CD4-positive, alpha-beta T cell (primary cell): Measurements from ENCODE around the gene MAP3K6. TPM values are rescaled to one million over a fixed set of nuclear protein-coding genes. Genes with fewer than 3 reads are reported as not detected.
A peak's percentile ranks its signal among the peaks of the same experiment; 100 is the strongest.

Source experiments
- ATAC-seq: fragments of 200-7000 bp; cut with Tn5 transposase; one replicate; pipeline ENCODE4 v1.10.0; 2022; ENCODE audit warnings: mild to moderate bottlenecking; ENCODE audit not compliant: poor library complexity
- CTCF ChIA-PET: fragments of 350-600 bp; sonication (Branson Sonifier 250); formaldehyde crosslinking; loops from one replicate; lab custom pipeline; 2021; ENCODE audit warnings: antibody characterized with exemption, inconsistent platforms; lab: Charles Lee
- POLR2A ChIA-PET: fragments of 350-600 bp; sonication (Branson Sonifier 250); formaldehyde crosslinking; loops from one replicate; lab custom pipeline; 2021; ENCODE audit warnings: antibody characterized with exemption, inconsistent platforms; lab: Charles Lee
- DNase-seq, 14 experiments: peaks; one replicate each; pipeline ENCODE4 v3.0.0-alpha.2; 2013 to 2020; ENCODE audit warnings: mixed read lengths in 2 of 14
- H3K27ac ChIP-seq, 2 donors: one replicate each; pipeline versions ENCODE4 v1.5.1 to v1.7.0; 2013; ENCODE audit warnings: low read length in 2 of 2, low read depth in 1 of 2, mild to moderate bottlenecking in 1 of 2
- H3K27me3 ChIP-seq, 2 experiments: 1 replicate in 1 of 2; 2 replicates in 1 of 2; pipeline versions ENCODE4 v1.6.1 to v1.7.0; 2013; ENCODE audit warnings: low read length in 2 of 2, control low read depth in 1 of 2, mild to moderate bottlenecking in 1 of 2, moderate library complexity in 1 of 2; ENCODE audit not compliant: insufficient read depth in 2 of 2, control insufficient read depth in 1 of 2
- H3K36me3 ChIP-seq: one replicate; pipeline ENCODE4 v1.6.1; 2013; ENCODE audit warnings: low read length, control low read depth; ENCODE audit not compliant: insufficient read depth
- H3K4me1 ChIP-seq: one replicate; pipeline ENCODE4 v1.6.1; 2013; ENCODE audit warnings: low read length, control low read depth; ENCODE audit not compliant: insufficient read depth
- H3K4me3 ChIP-seq: one replicate; pipeline ENCODE4 v1.5.1; 2013; ENCODE audit warnings: mild to moderate bottlenecking, low read length, moderate library complexity
- H3K9me3 ChIP-seq, 2 experiments: 1 replicate in 1 of 2; 2 replicates in 1 of 2; pipeline versions ENCODE4 v1.6.1 to v1.7.0; 2013; ENCODE audit warnings: low read length in 2 of 2, mild to moderate bottlenecking in 2 of 2, control low read depth in 1 of 2, moderate library complexity in 1 of 2; ENCODE audit not compliant: control insufficient read depth in 1 of 2, insufficient read depth in 1 of 2
- H3K27ac Mint-ChIP-seq: one replicate; pipeline ENCODE4 v1.8.0; 2020; ENCODE audit warnings: mixed read lengths
- H3K27me3 Mint-ChIP-seq: one replicate; pipeline ENCODE4 v1.8.0; 2021; ENCODE audit warnings: mixed read lengths
- H3K36me3 Mint-ChIP-seq: one replicate; pipeline ENCODE4 v1.8.0; 2021; ENCODE audit warnings: low read depth, mixed read lengths
- H3K4me1 Mint-ChIP-seq: one replicate; pipeline ENCODE4 v1.8.0; 2021; ENCODE audit warnings: low read depth, mixed read lengths
- H3K4me3 Mint-ChIP-seq: one replicate; pipeline ENCODE4 v1.8.0; 2020; ENCODE audit warnings: mild to moderate bottlenecking, mixed read lengths
- H3K9me3 Mint-ChIP-seq: one replicate; pipeline ENCODE4 v1.8.0; 2020; ENCODE audit warnings: mixed read lengths
- CTCF ChIP-seq: fragments of 200-600 bp; IDR thresholded peaks from one replicate; pipeline ENCODE4 v1.8.0; 2022; ENCODE audit warnings: antibody characterized with exemption, mild to moderate bottlenecking
- intact Hi-C, 2 experiments: fragments of 100-400 bp; cut with DNase I in 1 of 2; cut with micrococcal nuclease in 1 of 2; formaldehyde crosslinking; loops; one replicate each; pipeline versions ENCODE4 v1.15.1 to v1.9.0; 2023 to 2025; cut with DNase I, micrococcal nuclease
- polyA plus RNA-seq, 2 donors: library from polyadenylated mRNA; unstranded; fragments of 120-200 nt; gene quantifications; one replicate each; pipeline ENCODE4 v1.2.1, GENCODE V29; 2013
- total RNA-seq, 174 experiments: library from RNA in 2 of 174; stranded (reverse) in 2 of 174; gene quantifications; one replicate each; pipeline ENCODE4 v1.2.3 and lab custom pipeline; 2021 to 2026

MAP3K6 gene
- total RNA-seq (1 to 10 TPM; 8.5 to 8.8 TPM), total RNA-seq (lab: John Stamatoyannopoulos, UW) (0.23 to 22.4 (median 3.5) reads per million in 172 experiments)
- polyA plus RNA-seq (2013, experiment 1 of 2), result 5.8 TPM
- polyA plus RNA-seq (2013, experiment 2 of 2), result 12.7 TPM

GRCh38 chr1:27366411-27367159 lies at the start of gene MAP3K6:
TSS of gene MAP3K6 (minus strand) at chr1:27366961. CDS start at chr1:27366597, 364 bp downstream.
- intact Hi-C loops, result loop anchor here in 1 of 2 experiments (5.0 kb wide), 1 partner anchor 44 kb away; the partner anchor contains the start of gene TMEM222
- H3K27me3 ChIP-seq, result no peaks in the 10 kb centered on the region
- peak; percentile 45 for ATAC-seq
- peak within 1 kb of the TSS; percentile 70 for H3K4me3 ChIP-seq
- Mint-ChIP-seq H3K27me3 (no peaks in the 10 kb centered on the region), H3K36me3 (no peaks in the 10 kb centered on the region), H3K9me3 (no peaks in the 10 kb centered on the region), H3K4me3 (peak within 1 kb of the TSS; percentile 88), H3K4me1 (peaks cover 46% of the 10 kb centered on the region), H3K27ac (peak within 1 kb of the TSS; percentile 43)
- H3K4me1 ChIP-seq, result peaks cover 43% of the 10 kb centered on the region
- H3K36me3 ChIP-seq, result no peaks in the 10 kb centered on the region
- no peak within 1 kb of the TSS for H3K27ac ChIP-seq
- ChIA-PET POLR2A (interaction anchor here (0.5 to 2.5 kb wide), 11 partner anchors 8 to 1619 kb away, joined by 3 to 30 read pairs (median 4); partner anchors contain the start of genes CD164L2 and FCN3), CTCF (interaction anchor here (0.5 to 3.3 kb wide), 22 partner anchors 10 to 865 kb away, joined by 3 to 33 read pairs (median 3); partner anchors contain the start of gene AHDC1)
- TF ChIP-seq CTCF, result no peak
- H3K9me3 ChIP-seq, result no peaks in the 10 kb centered on the region
- DNase-seq, result peak in 4 of 14 experiments; percentile 42 to 73 (median 62)

DNA sequence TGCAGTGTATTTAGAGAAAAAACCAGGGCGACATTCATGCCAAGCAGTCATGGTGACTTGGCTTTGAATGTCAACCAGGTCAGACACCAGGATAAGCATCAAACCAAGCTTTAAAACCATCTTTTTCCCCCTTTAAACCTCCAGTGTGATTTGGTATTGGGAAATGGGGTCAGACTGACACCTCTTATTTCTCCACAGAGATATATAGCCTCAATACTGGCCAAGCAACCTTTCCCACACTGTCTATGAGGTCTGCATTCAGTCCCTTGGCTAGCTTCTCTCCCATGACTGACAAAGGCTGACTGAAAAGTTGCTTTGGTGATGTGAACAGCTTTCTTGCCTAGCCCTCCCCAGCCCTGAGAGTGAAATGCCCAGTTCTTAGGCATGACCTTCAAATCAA lies 47.3 kb upstream of the MAP3K6 start:
- H3K36me3 ChIP-seq, result peaks cover 98% of the 10 kb centered on the region
- Mint-ChIP-seq H3K36me3 (peaks cover 97% of the 10 kb centered on the region), H3K27me3 (no peaks in the 10 kb centered on the region), H3K4me1 (peaks cover 37% of the 10 kb centered on the region), H3K27ac (peak overlapping the region; percentile 36), H3K4me3 (no peak overlapping the region), H3K9me3 (no peaks in the 10 kb centered on the region)
- ChIA-PET CTCF (interaction anchor here (1.2 to 3.6 kb wide), 3 partner anchors 19 to 193 kb away, joined by 3 to 15 read pairs (median 5); no protein-coding TSS in a partner anchor), POLR2A (interaction anchor here (3.0 kb wide), 1 partner anchor 76 kb away, joined by 11 read pairs; the partner anchor contains the start of gene WASF2)
- DNase-seq (no peak), ATAC-seq (no peak)
- H3K27ac ChIP-seq, result no peak overlapping the region
- no peak for TF ChIP-seq CTCF
- no peaks in the 10 kb centered on the region for H3K9me3 ChIP-seq
- intact Hi-C loops, result loop anchor here in 1 of 2 experiments (10.0 kb wide), 1 partner anchor 51 kb away; no protein-coding TSS in a partner anchor
- no peaks in the 10 kb centered on the region for H3K27me3 ChIP-seq
- H3K4me1 ChIP-seq, result peaks cover 13% of the 10 kb centered on the region
- no peak overlapping the region for H3K4me3 ChIP-seq

DNA sequence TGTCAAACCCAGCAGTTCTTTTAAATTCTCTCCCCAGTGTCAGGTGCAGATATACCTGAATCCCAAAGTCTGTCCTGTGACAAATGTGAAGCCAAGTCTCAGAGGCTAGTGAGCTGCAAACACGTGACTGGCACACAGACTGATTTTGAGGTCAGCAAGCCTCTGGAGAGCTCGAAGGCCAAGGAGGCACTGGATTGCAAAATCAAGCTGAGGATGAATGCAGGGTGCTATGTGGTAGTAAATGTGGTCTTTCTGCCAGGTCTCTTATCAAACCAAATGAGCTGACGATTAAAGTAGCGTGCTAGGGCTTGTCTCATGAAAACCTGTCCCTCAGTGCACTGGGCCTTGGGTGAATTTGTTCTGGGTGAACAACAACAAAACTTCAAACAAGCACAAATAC lies 46.2 kb upstream of the MAP3K6 start:
- Mint-ChIP-seq H3K27me3 (no peaks in the 10 kb centered on the region), H3K27ac (no peak overlapping the region), H3K9me3 (no peaks in the 10 kb centered on the region), H3K36me3 (peaks cover 96% of the 10 kb centered on the region), H3K4me1 (peaks cover 26% of the 10 kb centered on the region), H3K4me3 (no peak overlapping the region)
- ATAC-seq (no peak), DNase-seq (no peak)
- CTCF ChIA-PET, result interaction anchor here (0.6 to 1.2 kb wide), 3 partner anchors 110 to 208 kb away, joined by 3 to 4 read pairs (median 3); no protein-coding TSS in a partner anchor
- TF ChIP-seq CTCF, result no peak
- H3K36me3 ChIP-seq, result peaks cover 98% of the 10 kb centered on the region
- peaks cover 5% of the 10 kb centered on the region for H3K4me1 ChIP-seq
- H3K27ac ChIP-seq, result no peak overlapping the region
- no peaks in the 10 kb centered on the region for H3K9me3 ChIP-seq
- no peaks in the 10 kb centered on the region for H3K27me3 ChIP-seq
- H3K4me3 ChIP-seq, result no peak overlapping the region
- POLR2A ChIA-PET, result interaction anchor here (2.1 kb wide), 1 partner anchor 77 kb away, joined by 6 read pairs; the partner anchor contains the start of gene WASF2
- intact Hi-C loops, result loop anchor here in 1 of 2 experiments (10.0 kb wide), 1 partner anchor 52 kb away; no protein-coding TSS in a partner anchor
